Pancreas (tissue), 10 donors: ENCODE measurements around the gene AUTS2. TPM values are rescaled to one million over a fixed set of nuclear protein-coding genes. Genes with fewer than 3 reads are reported as not detected.

Experiments
- ATAC-seq, 4 donors: fragments of 200-7000 bp; cut with Tn5 transposase; one replicate each; pipeline versions ENCODE4 v1.8.0 to v1.9.1; 2020; ENCODE audit warnings: mild to moderate bottlenecking in 4 of 4, moderate library complexity in 4 of 4
- DNase-seq, 6 donors: peaks; one replicate each; pipeline ENCODE4 v3.0.0-alpha.2; 2020
- FAIRE-seq: peaks from 2 replicates; lab custom pipeline; 2012; peaks lifted over from hg19 to GRCh38; lab: Jason Lieb, UNC
- H3K27ac ChIP-seq, 4 donors: fragments of 200-600 bp; sonication (generic); 1 replicate in 3 of 4; 2 replicates in 1 of 4; pipeline versions ENCODE4 v1.5.0 to v1.8.0; 2020
- H3K27me3 ChIP-seq, 4 donors: fragments of 200-600 bp; one replicate each; pipeline ENCODE4 v1.8.0; 2021
- H3K36me3 ChIP-seq, 3 donors: fragments of 200-600 bp; sonication (generic) in 1 of 3; one replicate each; pipeline versions ENCODE4 v1.5.0 to v1.8.0; 2020 to 2021
- H3K4me1 ChIP-seq, 3 donors: fragments of 200-600 bp; one replicate each; pipeline ENCODE4 v1.8.0; 2021
- H3K4me3 ChIP-seq, 4 donors: fragments of 200-600 bp; sonication (generic) in 2 of 4; one replicate each; pipeline versions ENCODE4 v1.5.0 to v1.8.0; 2020 to 2021
- H3K9me3 ChIP-seq, 4 donors: fragments of 200-600 bp; one replicate each; pipeline ENCODE4 v1.8.0; 2021
- CTCF ChIP-seq, 4 donors: fragments of 200-600 bp; sonication (generic) in 3 of 4; IDR thresholded peaks; one replicate each; pipeline versions ENCODE4 v1.5.0 to v1.8.0; 2021; ENCODE audit warnings: antibody characterized with exemption in 4 of 4
- WGBS, 2 donors: extraction: QIAGEN DNeasy Blood & Tissue Kit; methylation state at CpG; one replicate each; pipeline ENCODE4 v1.1.7; 2013; 5-methylcytosine and 5-hydroxymethylcytosine counted together
- intact Hi-C, 3 donors: fragments of 100-400 bp; cut with DNase I; formaldehyde crosslinking; loops; one replicate each; pipeline versions ENCODE4 v1.11.1 to v1.14.2; 2022
- polyA plus RNA-seq, 2 donors: library from polyadenylated mRNA; stranded (reverse); fragments of 200-250 nt; gene quantifications; one replicate each; pipeline ENCODE4 v1.2.3, GENCODE V29; 2013
- total RNA-seq, 6 donors: library from RNA; stranded (reverse); fragmentation: NEBNext Ultra II Directional in 4 of 6; extraction: Animal tissue kit (Norgen Biotek cat#: 25700) in 4 of 6; gene quantifications; one replicate each; pipeline versions ENCODE4 v1.2.1 to v1.2.4, GENCODE V29; 2021 to 2023
- donor health status: healthy with polysubstance abuse.
- donor health status: DM: no; HTN: no; CAD: no; lungs with moderate emphysema.
- donor health status: DM: no; HTN: no; CAD: no.
- donor health status: control.
- donor health status: control.
- donor health status: Bipolar disorder and iron deficiency.
- donor health status: DM: yes; HTN: yes; CAD: no.
- donor health status: DM: no; HTN: no; CAD: no.
- donor health status: DM: no; HTN: no; CAD: no.
- donor health status: DM: yes; HTN: yes; CAD: no.

The AUTS2 gene
- total and polyA plus RNA-seq, 8 donors = 5.8 to 16.8 (median 9.9) TPM

GRCh38 chr7:69812756-69813155 is 214.5 kb downstream of the AUTS2 start:
- H3K9me3 ChIP-seq = no peaks in the 10 kb centered on the region
- no peak overlapping the region for H3K27ac ChIP-seq
- FAIRE-seq = no peak
- H3K4me3 ChIP-seq = no peak overlapping the region
- no peaks in the 10 kb centered on the region for H3K27me3 ChIP-seq
- intact Hi-C loops = no loop called here
- 90% methylated on average over 1 of the region's 1 CpG for WGBS, 2 donors
- no peaks in the 10 kb centered on the region for H3K36me3 ChIP-seq
- no peak for TF ChIP-seq CTCF (IDR thresholded peaks at IDR 0.05)
- ATAC-seq = no peak
- H3K4me1 ChIP-seq = no peaks in the 10 kb centered on the region
- no peak for DNase-seq

GRCh38 chr7:69813637-69814240 is 215.5 kb downstream of the AUTS2 start:
- ATAC-seq (no peak), DNase-seq (no peak), FAIRE-seq (no peak)
- Histone ChIP-seq H3K4me1 (no peaks in the 10 kb centered on the region), H3K27ac (no peak overlapping the region), H3K9me3 (no peaks in the 10 kb centered on the region), H3K36me3 (no peaks in the 10 kb centered on the region), H3K27me3 (no peaks in the 10 kb centered on the region), H3K4me3 (no peak overlapping the region)
- no peak for TF ChIP-seq CTCF (IDR thresholded peaks at IDR 0.05)
- intact Hi-C loops = no loop called here

GRCh38 chr7:69814421-69814962 is 216.2 kb downstream of the AUTS2 start:
- DNase-seq (no peak), ATAC-seq (no peak), FAIRE-seq (no peak)
- H3K27me3 ChIP-seq = no peaks in the 10 kb centered on the region
- intact Hi-C loops = no loop called here
- H3K4me3 ChIP-seq = no peak overlapping the region
- no peaks in the 10 kb centered on the region for H3K36me3 ChIP-seq
- no peak overlapping the region for H3K27ac ChIP-seq
- TF ChIP-seq CTCF (IDR thresholded peaks at IDR 0.05) = no peak
- no peaks in the 10 kb centered on the region for H3K4me1 ChIP-seq
- no peaks in the 10 kb centered on the region for H3K9me3 ChIP-seq
- WGBS, 2 donors = 83 to 85% methylated on average over 14 of the region's 14 CpGs

- no peak for FAIRE-seq
- H3K27ac ChIP-seq = no peak overlapping the region
Observed at GRCh38 chr7:69816501-69816900, 218.2 kb downstream of the AUTS2 start.

More at GRCh38 chr7:69816501-69816900, 218.2 kb downstream of the AUTS2 start:
- Histone ChIP-seq H3K4me3 (no peak overlapping the region), H3K4me1 (no peaks in the 10 kb centered on the region), H3K27me3 (no peaks in the 10 kb centered on the region), H3K36me3 (no peaks in the 10 kb centered on the region), H3K9me3 (no peaks in the 10 kb centered on the region)
- WGBS, 2 donors = 83 to 90% methylated on average over 3 of the region's 3 CpGs
- TF ChIP-seq CTCF (IDR thresholded peaks at IDR 0.05) = no peak
- no peak for DNase-seq
- no peak for ATAC-seq
- intact Hi-C loops = no loop called here
